ENCODE results near the gene ST6GAL1. TPM values are rescaled to one million over a fixed set of nuclear protein-coding genes. Genes with fewer than 3 reads are reported as not detected.
"Not testable (repeated sequence)": the region's sequence is repeated elsewhere in the genome, so short reads cannot be mapped to it uniquely, and the experiment has no call there.

The ST6GAL1 gene
- total RNA-seq, 1 donor from 2014 or later = 36.6 TPM

DNA sequence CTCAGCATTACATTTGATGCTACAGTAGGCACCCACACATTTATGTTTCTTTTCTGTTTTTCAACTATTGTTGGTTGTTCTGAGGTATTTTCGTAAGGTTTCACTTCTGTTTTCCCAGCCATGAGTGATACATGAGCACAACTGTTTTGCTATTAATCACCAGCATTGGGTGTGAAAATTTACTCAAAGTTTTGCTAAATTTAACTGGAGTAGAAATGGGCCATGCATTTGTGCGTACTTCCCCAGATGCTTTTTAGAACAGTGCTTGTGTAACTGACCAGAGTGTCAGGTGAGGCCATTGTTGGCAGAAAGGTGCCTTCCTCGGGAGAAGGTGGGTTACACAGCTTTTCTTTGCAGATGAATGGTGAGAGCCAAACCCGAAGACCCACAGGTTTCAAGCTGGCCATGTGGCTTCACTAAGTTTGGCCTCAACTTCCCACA is 70.4 kb downstream of the ST6GAL1 start:
- peaks cover 9% of the 10 kb centered on the region for H3K36me3 Mint-ChIP-seq (ENCODE audit: low read depth)
- TF ChIP-seq, protein P1, sequence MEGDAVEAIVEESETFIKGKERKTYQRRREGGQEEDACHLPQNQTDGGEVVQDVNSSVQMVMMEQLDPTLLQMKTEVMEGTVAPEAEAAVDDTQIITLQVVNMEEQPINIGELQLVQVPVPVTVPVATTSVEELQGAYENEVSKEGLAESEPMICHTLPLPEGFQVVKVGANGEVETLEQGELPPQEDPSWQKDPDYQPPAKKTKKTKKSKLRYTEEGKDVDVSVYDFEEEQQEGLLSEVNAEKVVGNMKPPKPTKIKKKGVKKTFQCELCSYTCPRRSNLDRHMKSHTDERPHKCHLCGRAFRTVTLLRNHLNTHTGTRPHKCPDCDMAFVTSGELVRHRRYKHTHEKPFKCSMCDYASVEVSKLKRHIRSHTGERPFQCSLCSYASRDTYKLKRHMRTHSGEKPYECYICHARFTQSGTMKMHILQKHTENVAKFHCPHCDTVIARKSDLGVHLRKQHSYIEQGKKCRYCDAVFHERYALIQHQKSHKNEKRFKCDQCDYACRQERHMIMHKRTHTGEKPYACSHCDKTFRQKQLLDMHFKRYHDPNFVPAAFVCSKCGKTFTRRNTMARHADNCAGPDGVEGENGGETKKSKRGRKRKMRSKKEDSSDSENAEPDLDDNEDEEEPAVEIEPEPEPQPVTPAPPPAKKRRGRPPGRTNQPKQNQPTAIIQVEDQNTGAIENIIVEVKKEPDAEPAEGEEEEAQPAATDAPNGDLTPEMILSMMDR (IDR thresholded peaks at IDR 0.05) = no peak
- no peak for DNase-seq (ENCODE audit: low spot score)
- no peak overlapping the region for H3K4me3 Mint-ChIP-seq (ENCODE audit: unreplicated experiment)
- peak overlapping the region; percentile 27 for H3K27ac Mint-ChIP-seq (ENCODE audit: unreplicated experiment)
- peaks cover 3% of the 10 kb centered on the region for H3K9me3 Mint-ChIP-seq (ENCODE audit: low read depth)
- no peaks in the 10 kb centered on the region for H3K27me3 Mint-ChIP-seq (ENCODE audit: low read depth)
- peaks cover 53% of the 10 kb centered on the region for H3K4me1 Mint-ChIP-seq (ENCODE audit: low read depth)

DNA sequence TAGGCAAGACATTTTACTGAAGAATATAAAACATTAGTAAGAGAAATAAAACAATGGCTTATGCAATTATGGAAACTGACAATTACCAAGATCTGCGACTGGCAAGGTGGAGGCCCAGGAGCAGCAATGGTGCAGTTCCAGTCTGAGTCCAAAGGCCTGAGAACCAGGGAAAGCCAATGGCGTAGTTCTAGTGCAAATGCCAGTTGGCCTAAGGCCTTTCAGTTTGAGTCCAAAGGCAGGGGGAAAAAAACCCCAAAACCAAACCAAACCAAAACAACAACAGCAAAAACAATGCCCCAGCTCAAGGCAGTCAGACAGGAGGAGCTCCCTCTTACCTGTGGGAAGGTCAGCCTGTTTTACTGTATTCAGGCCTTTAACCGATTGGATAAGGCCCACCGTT is 72.6 kb downstream of the ST6GAL1 start:
- H3K4me1 Mint-ChIP-seq (ENCODE audit: low read depth) = peaks cover 52% of the 10 kb centered on the region
- DNase-seq (ENCODE audit: low spot score) = no peak
- no peak overlapping the region for H3K27ac Mint-ChIP-seq (ENCODE audit: unreplicated experiment)
- peaks cover 11% of the 10 kb centered on the region for H3K36me3 Mint-ChIP-seq (ENCODE audit: low read depth)
- no peaks in the 10 kb centered on the region for H3K27me3 Mint-ChIP-seq (ENCODE audit: low read depth)
- no peak overlapping the region for H3K4me3 Mint-ChIP-seq (ENCODE audit: unreplicated experiment)
- H3K9me3 Mint-ChIP-seq (ENCODE audit: low read depth) = peaks cover 7% of the 10 kb centered on the region
- TF ChIP-seq, protein P1 (IDR thresholded peaks at IDR 0.05) = no peak

DNA sequence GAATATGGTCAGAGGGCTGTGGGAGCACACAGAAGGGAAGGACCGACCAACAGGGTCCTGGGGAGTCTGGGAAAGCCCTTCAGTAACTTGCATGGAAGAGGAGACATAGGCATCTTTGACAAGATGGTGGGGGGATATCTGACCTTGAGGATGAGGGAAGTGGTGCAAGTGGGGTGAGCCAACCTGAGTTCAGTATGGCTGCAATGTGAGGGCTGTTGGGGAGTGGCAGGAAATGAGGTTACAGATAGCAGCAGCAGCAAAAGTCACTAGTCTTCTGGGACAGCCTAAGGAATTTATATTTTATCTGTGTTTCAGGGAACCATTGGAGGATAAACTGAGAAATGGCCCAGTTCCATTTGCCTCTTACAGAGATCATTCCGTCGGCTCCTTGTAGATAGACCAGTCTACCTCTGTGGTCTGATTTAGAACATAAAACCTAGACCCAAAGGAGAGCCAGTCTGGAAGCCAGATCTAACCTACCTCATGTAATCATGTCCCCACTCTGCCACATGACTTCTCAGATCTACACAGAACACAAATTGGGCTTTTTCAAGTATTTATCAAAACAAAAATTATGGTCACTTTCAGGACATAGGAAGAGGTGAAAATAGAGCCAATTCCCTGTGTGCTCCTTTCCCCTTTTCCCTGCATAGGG is 75.6 kb downstream of the ST6GAL1 start:
- peak overlapping the region; percentile 13 for H3K27ac Mint-ChIP-seq (ENCODE audit: unreplicated experiment)
- peaks cover 11% of the 10 kb centered on the region for H3K9me3 Mint-ChIP-seq (ENCODE audit: low read depth)
- no peak for DNase-seq (ENCODE audit: low spot score)
- no peaks in the 10 kb centered on the region for H3K27me3 Mint-ChIP-seq (ENCODE audit: low read depth)
- H3K4me1 Mint-ChIP-seq (ENCODE audit: low read depth) = peaks cover 33% of the 10 kb centered on the region
- no peak overlapping the region for H3K4me3 Mint-ChIP-seq (ENCODE audit: unreplicated experiment)
- H3K36me3 Mint-ChIP-seq (ENCODE audit: low read depth) = peaks cover 15% of the 10 kb centered on the region
- TF ChIP-seq, protein P1 (IDR thresholded peaks at IDR 0.05) = no peak

DNA sequence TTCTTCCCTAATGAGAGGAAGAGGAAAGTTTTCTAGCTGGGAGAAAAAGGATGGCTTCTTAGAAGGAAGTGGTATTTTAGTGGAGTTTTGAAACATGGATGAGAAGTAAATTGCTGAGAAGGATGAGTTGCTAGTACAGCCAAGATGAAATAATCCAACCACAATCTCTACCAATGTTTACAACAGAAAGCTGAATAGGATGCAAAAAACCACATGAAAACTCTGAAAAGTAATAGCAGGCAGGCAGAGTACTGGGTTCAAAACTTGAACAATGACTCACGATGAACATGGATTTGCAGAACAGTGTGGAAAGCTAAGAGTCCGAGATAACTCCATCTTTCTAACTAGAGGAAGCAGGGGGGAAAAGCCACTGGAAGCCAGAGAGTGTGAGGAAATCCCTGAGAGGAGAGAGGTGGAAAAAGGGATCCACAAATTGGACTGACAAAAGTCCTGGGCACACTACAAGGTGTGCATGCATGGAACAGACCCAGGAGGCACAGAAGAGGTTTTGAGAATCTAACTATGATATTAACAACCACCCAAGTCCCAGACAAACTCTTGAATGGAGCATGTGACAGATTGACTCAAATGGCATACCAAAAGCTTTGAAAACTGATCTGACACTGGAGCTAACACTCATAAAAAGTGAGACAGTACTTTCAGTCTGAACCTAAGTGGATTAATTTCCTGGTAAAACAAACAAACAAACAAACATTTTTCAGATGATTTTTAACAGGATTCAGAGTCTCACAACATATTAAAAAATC is 76.7 kb downstream of the ST6GAL1 start:
- Mint-ChIP-seq H3K27ac (ENCODE audit: unreplicated experiment) (no peak overlapping the region), H3K9me3 (ENCODE audit: low read depth) (peaks cover 11% of the 10 kb centered on the region), H3K4me1 (ENCODE audit: low read depth) (peaks cover 30% of the 10 kb centered on the region), H3K36me3 (ENCODE audit: low read depth) (peaks cover 15% of the 10 kb centered on the region), H3K27me3 (ENCODE audit: low read depth) (no peaks in the 10 kb centered on the region), H3K4me3 (ENCODE audit: unreplicated experiment) (no peak overlapping the region)
- no peak for DNase-seq (ENCODE audit: low spot score)
- TF ChIP-seq, protein P1 (IDR thresholded peaks at IDR 0.05) = no peak

DNA sequence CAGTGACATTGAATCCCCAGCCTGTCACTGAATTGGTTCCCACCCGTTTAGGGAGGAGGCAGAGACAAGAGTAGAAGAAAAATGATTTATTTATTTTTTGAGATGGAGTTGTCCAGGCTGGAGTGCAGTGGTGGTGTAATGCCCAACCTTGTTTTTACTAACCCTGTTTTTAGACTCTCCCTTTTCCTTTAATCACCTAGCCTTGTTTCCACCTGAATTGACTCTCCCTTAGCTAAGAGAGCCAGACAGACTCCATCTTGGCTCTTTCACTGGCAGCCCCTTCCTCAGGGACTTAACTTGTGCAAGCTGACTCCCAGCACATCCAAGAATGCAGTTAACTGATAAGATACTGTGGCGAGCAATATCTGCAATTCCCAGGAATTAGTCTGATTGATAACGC is 80.1 kb downstream of the ST6GAL1 start:
- H3K27me3 Mint-ChIP-seq (ENCODE audit: low read depth); DNase-seq (ENCODE audit: low spot score); H3K4me3 Mint-ChIP-seq (ENCODE audit: unreplicated experiment); H3K36me3 Mint-ChIP-seq (ENCODE audit: low read depth); H3K9me3 Mint-ChIP-seq (ENCODE audit: low read depth); H3K27ac Mint-ChIP-seq (ENCODE audit: unreplicated experiment): not testable (repeated sequence)
- H3K4me1 Mint-ChIP-seq (ENCODE audit: low read depth) = peaks cover 59% of the 10 kb centered on the region
